ENCODE measurements around the gene SRP68.
A peak's percentile ranks its signal among the peaks of the same experiment; 100 is the strongest.

Gene SRP68

DNA sequence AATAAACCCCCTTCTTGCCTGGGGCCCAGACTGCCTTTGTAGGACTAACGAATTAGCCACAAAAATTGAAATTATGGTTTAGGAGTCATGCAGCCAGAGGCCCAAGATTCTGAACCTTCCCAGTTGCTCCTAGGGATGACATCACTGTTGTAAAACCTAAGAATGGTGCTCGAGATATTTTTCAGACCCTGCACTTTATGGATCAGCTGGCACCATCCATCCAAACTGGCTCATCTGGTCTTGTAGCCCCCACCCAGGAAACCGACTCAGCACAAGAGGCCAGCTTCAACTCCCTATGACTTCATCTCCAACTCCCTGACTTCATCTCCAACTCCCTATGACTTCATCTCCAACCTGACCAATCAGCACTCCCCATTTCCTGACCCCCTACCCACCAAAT, 34.3 kb downstream of the SRP68 start:
- H3K27me3 ChIP-seq (ENCODE audit: control insufficient read depth, insufficient read depth, low read length) = no peaks in the 10 kb centered on the region
- no peak overlapping the region for H3K4me3 ChIP-seq (ENCODE audit: low read depth, low read length)
- no peak overlapping the region for H3K27ac ChIP-seq (ENCODE audit: low read depth, low read length)
- H3K4me1 ChIP-seq (ENCODE audit: control insufficient read depth, insufficient read depth, low read length) = peaks cover 25% of the 10 kb centered on the region
- H3K9ac ChIP-seq (ENCODE audit: low read depth, low read length) = no peak overlapping the region
- no peaks in the 10 kb centered on the region for H3K9me3 ChIP-seq (ENCODE audit: control insufficient read depth, insufficient read depth, low read length)
- H3K36me3 ChIP-seq (ENCODE audit: control insufficient read depth, insufficient read depth, low read length) = peaks cover 50% of the 10 kb centered on the region

DNA sequence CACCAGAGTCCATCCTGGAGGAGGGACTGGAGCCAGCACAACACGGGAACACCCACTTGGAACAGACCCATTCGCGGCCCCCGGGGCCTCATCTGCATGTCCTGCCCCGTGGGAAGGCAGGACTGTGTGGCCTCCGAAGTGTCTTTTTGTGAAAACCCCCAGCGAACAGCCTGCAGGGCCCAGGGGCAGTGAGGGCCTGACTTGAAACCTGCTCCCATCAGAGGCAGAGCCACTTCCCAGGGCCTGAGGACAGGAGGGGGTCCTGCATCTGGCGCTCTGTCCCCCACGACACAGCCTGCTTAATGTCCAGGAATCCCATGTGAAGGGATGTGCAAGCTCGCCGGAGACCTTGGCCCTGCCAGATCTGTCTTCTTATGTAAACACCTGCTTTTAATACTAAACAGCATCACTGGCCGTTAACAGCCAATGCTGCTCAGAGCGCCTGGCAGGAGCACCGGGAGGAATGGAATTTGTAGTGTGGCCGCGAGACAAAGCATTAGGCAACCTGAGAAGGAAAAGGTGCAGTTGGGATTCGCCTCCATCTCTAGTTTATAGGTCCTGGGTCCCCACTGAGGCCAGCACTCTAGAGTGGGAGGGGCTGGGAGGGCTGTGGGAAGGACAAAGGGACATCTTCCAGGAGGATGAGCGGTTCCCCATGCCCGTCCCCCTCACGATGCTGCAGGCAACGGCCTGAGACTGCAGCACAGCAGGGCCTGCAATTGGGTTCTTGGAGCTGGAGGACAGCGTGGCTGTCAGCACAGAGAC, 35.6 kb downstream of the SRP68 start:
- no peak overlapping the region for H3K9ac ChIP-seq (ENCODE audit: low read depth, low read length)
- H3K4me1 ChIP-seq (ENCODE audit: control insufficient read depth, insufficient read depth, low read length) = peaks cover 25% of the 10 kb centered on the region
- no peak overlapping the region for H3K4me3 ChIP-seq (ENCODE audit: low read depth, low read length)
- H3K36me3 ChIP-seq (ENCODE audit: control insufficient read depth, insufficient read depth, low read length) = peaks cover 38% of the 10 kb centered on the region
- H3K27ac ChIP-seq (ENCODE audit: low read depth, low read length) = peak overlapping the region; percentile 31
- no peaks in the 10 kb centered on the region for H3K9me3 ChIP-seq (ENCODE audit: control insufficient read depth, insufficient read depth, low read length)
- no peaks in the 10 kb centered on the region for H3K27me3 ChIP-seq (ENCODE audit: control insufficient read depth, insufficient read depth, low read length)

DNA sequence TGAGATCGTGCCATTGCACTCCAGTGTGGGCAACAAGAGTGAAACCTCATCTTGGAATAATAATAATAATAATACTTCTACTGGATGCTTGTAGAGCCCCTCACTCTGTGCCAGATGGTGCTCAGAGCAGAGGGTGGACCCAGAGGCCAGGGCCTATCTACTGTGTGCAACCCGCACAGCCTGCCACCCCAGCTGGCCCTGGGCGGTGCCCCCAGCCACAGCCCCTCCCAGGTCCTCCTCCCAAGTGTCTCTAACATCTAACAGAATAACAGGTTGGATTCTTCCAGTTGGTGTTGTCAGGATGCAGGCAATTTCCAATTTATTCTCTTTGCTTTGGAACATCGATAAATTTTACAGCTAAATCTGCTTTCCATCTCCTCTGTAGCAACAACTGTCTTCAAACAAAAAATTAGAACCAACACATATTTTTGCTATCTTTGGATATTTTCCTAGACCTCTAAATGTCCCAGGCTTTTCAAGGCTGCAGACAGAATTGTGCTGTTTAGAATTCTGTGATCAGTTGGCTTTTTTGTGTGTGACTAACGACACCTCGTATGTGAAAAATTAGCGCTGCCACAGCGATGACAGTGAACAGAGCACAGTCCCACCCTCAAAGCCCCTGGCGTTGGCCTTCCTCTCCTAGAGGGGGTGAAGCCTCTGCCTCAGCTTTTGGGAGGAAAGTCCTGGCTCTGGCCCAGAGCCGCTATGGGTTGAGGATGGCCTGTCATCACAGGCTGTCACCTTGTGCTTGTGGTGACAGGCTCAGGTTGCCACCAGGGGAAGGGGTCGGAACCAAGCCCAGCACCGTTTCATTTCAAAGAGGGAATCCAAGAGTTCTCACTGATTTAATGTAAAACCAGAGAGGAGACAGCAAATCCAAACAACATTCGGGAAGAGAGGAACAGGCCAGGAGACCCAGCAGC, 37.6 kb downstream of the SRP68 start:
- Histone ChIP-seq H3K9me3 (ENCODE audit: control insufficient read depth, insufficient read depth, low read length) (no peaks in the 10 kb centered on the region), H3K27ac (ENCODE audit: low read depth, low read length) (no peak overlapping the region), H3K4me3 (ENCODE audit: low read depth, low read length) (no peak overlapping the region), H3K36me3 (ENCODE audit: control insufficient read depth, insufficient read depth, low read length) (peaks cover 19% of the 10 kb centered on the region), H3K4me1 (ENCODE audit: control insufficient read depth, insufficient read depth, low read length) (peaks cover 12% of the 10 kb centered on the region), H3K27me3 (ENCODE audit: control insufficient read depth, insufficient read depth, low read length) (no peaks in the 10 kb centered on the region), H3K9ac (ENCODE audit: low read depth, low read length) (no peak overlapping the region)

DNA sequence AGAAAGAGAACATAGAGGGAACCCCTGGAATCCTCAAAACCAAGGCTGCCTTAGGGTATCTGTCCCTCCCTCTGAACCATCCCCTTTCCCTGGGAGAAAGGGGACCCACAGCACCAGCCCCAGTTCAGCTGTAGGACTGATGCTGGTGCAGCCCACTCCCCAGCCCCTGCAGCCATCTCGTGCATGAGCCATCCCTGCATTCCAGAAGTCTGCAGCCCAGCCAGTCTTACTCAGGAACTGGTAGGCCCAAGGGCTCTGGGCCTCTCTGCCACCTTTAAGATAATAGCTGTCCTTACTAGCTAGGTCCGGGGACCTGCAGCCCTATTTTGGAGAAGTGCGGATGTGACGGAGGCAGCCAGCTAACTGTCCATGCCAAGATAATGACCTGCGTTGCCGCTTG, 39.2 kb downstream of the SRP68 start:
- H3K9ac ChIP-seq (ENCODE audit: low read depth, low read length) = no peak overlapping the region
- no peak overlapping the region for H3K27ac ChIP-seq (ENCODE audit: low read depth, low read length)
- peaks cover 13% of the 10 kb centered on the region for H3K4me1 ChIP-seq (ENCODE audit: control insufficient read depth, insufficient read depth, low read length)
- peaks cover 4% of the 10 kb centered on the region; the same call in 1 of the 2 replicates for H3K36me3 ChIP-seq (ENCODE audit: control insufficient read depth, insufficient read depth, low read length)
- H3K4me3 ChIP-seq (ENCODE audit: low read depth, low read length) = no peak overlapping the region
- H3K9me3 ChIP-seq (ENCODE audit: control insufficient read depth, insufficient read depth, low read length) = no peaks in the 10 kb centered on the region
- H3K27me3 ChIP-seq (ENCODE audit: control insufficient read depth, insufficient read depth, low read length) = no peaks in the 10 kb centered on the region

DNA sequence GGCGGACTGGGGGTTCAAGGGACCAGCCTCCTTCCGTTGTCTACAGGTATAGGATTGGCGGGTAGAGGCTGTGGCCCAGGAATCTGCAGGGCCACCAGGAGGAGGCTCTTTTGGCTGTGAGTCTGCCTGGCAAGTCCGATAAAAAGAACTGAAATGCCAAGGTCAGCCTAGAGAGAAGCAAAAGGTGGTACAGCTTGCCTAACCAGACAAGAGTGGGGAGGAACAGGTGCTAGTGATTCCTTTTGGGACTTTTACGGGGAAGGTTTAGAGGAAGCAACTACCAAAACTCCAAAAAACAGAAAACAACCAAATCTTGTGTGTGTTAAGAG, 39.6 kb downstream of the SRP68 start:
- Histone ChIP-seq H3K36me3 (ENCODE audit: control insufficient read depth, insufficient read depth, low read length) (peaks cover 3% of the 10 kb centered on the region; the same call in 1 of the 2 replicates), H3K27me3 (ENCODE audit: control insufficient read depth, insufficient read depth, low read length) (no peaks in the 10 kb centered on the region), H3K27ac (ENCODE audit: low read depth, low read length) (no peak overlapping the region), H3K9me3 (ENCODE audit: control insufficient read depth, insufficient read depth, low read length) (no peaks in the 10 kb centered on the region), H3K4me3 (ENCODE audit: low read depth, low read length) (no peak overlapping the region), H3K4me1 (ENCODE audit: control insufficient read depth, insufficient read depth, low read length) (peaks cover 12% of the 10 kb centered on the region), H3K9ac (ENCODE audit: low read depth, low read length) (no peak overlapping the region)

DNA sequence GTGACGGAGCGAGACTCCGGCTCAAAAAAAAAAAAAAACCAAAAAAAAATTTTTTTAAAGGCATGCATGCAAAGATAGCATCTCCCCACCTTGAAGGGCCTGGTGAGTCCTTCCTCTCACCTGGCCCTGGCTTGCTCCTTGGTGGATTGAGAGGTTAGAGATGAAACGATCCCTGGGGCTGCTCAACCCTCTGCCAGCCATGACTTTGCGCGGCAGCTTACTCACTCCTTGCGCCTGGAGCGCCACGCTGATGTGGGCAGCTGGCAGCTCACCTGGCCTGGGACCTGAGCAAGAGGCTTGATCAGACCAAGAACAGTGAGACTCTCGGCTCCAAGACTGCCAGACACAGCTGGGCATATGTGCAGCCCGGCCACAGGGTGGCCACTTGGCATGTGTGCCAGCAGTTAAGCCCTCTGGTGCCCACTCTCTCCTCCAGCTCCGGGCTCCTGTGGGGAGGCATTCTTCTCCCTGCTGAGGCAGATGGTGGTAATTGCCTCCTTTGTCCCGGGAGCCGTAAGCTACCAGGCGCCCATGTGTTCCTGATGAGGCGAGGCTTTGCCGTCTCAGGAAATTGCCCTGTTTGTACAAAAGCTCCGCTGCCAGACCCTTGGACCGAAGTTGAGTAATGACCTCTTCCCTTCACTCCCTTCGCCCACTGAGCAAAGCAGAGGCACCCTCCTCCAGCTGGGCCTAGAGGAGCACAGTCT, 40.1 kb downstream of the SRP68 start:
- Histone ChIP-seq H3K27ac (ENCODE audit: low read depth, low read length) (no peak overlapping the region), H3K27me3 (ENCODE audit: control insufficient read depth, insufficient read depth, low read length) (no peaks in the 10 kb centered on the region), H3K9me3 (ENCODE audit: control insufficient read depth, insufficient read depth, low read length) (no peaks in the 10 kb centered on the region), H3K9ac (ENCODE audit: low read depth, low read length) (no peak overlapping the region), H3K36me3 (ENCODE audit: control insufficient read depth, insufficient read depth, low read length) (no peaks in the 10 kb centered on the region), H3K4me3 (ENCODE audit: low read depth, low read length) (no peak overlapping the region), H3K4me1 (ENCODE audit: control insufficient read depth, insufficient read depth, low read length) (peaks cover 10% of the 10 kb centered on the region)

DNA sequence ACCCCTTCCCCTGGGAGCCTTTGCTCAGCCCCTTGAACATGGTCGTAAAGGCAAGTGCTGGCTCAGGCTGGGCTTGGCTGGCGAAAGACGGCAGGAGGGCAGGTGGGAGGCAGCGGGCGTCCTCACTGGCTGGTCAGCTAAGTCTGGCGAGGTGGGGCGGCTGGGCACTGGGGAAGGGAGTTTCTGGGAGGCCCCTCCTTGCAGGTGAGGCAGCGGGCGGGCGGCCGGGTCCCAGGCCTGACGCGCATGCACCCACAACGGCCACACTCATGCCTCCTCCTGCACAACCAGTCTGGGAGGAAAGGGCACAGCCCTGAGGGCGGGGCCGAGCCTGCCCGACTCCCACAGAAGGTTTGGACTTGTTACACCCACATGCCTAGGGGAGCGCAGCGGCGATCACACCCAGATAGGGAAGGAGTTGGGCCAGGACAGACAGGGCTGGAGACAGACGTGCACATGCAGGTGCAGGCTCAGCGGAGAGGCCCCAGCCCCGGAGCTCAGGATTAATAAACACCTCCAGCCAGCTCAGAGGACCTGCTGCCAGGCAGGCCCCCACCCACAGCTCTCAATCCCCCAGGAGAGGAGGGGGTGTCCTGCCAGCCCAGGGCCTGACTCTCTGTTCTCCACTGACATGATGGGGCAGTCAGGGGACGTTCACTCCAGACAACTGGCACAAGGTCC, 45.0 kb downstream of the SRP68 start, which contains the start of gene EVPL:
EVPL (minus strand) TSS at position 148 of the 681 bp plus-strand sequence; CDS start at position 40, 108 bp downstream.
- Histone ChIP-seq H3K4me3 (ENCODE audit: low read depth, low read length) (no peak within 1 kb of the TSS), H3K9ac (ENCODE audit: low read depth, low read length) (no peak within 1 kb of the TSS), H3K36me3 (ENCODE audit: control insufficient read depth, insufficient read depth, low read length) (no peaks in the 10 kb centered on the region), H3K4me1 (ENCODE audit: control insufficient read depth, insufficient read depth, low read length) (peaks cover 6% of the 10 kb centered on the region), H3K9me3 (ENCODE audit: control insufficient read depth, insufficient read depth, low read length) (no peaks in the 10 kb centered on the region), H3K27ac (ENCODE audit: low read depth, low read length) (no peak within 1 kb of the TSS), H3K27me3 (ENCODE audit: control insufficient read depth, insufficient read depth, low read length) (no peaks in the 10 kb centered on the region)

DNA sequence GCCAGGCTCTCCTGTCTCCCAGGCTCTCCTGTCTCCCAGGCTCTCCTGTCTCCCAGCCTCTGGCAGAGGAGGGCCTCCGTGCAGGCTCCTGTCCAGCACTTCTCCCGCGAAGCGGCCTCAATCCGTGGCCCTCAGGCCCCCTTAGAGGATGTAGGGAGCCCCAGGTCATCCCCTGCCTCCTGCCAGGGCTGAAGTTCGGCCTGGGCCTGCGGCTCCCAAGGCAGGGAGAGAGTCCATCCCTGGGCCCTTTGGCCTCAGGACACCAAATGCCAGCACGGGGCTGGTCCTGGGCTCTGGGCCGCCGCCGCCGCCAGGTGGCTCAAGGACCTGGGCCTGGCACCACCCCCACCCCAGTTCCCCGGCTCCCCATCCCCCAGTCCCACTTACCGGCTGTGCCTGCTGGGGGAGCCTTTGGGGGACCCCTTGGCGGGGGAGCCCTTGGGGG, 45.6 kb downstream of the SRP68 start:
- Histone ChIP-seq H3K36me3 (ENCODE audit: control insufficient read depth, insufficient read depth, low read length) (no peaks in the 10 kb centered on the region), H3K27ac (ENCODE audit: low read depth, low read length) (no peak overlapping the region), H3K27me3 (ENCODE audit: control insufficient read depth, insufficient read depth, low read length) (no peaks in the 10 kb centered on the region), H3K4me1 (ENCODE audit: control insufficient read depth, insufficient read depth, low read length) (peaks cover 6% of the 10 kb centered on the region), H3K9ac (ENCODE audit: low read depth, low read length) (no peak overlapping the region), H3K9me3 (ENCODE audit: control insufficient read depth, insufficient read depth, low read length) (no peaks in the 10 kb centered on the region), H3K4me3 (ENCODE audit: low read depth, low read length) (no peak overlapping the region)

DNA sequence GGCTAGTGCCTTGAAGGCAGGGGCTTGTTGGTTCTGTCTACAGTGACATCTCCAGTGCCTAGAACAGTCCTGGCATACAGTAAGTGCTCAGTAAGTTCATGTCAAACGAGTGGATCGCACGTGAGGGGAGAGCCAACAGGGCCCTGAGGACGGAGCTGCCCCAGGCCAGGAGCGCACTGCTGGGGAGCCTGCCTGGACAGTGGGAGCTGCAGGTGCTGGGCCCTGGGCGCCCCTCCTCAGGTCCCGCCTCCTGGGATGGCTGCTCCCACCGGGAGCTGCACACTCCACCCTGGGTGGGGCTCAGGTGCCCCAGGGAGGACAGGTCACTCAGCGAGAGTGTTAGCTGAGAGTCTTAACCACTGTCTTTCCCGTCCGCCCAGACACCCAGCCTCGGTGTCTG, 47.0 kb downstream of the SRP68 start:
- Histone ChIP-seq H3K36me3 (ENCODE audit: control insufficient read depth, insufficient read depth, low read length) (no peaks in the 10 kb centered on the region), H3K4me1 (ENCODE audit: control insufficient read depth, insufficient read depth, low read length) (peaks cover 6% of the 10 kb centered on the region), H3K27me3 (ENCODE audit: control insufficient read depth, insufficient read depth, low read length) (no peaks in the 10 kb centered on the region), H3K4me3 (ENCODE audit: low read depth, low read length) (no peak overlapping the region), H3K9ac (ENCODE audit: low read depth, low read length) (no peak overlapping the region), H3K27ac (ENCODE audit: low read depth, low read length) (no peak overlapping the region), H3K9me3 (ENCODE audit: control insufficient read depth, insufficient read depth, low read length) (no peaks in the 10 kb centered on the region)

DNA sequence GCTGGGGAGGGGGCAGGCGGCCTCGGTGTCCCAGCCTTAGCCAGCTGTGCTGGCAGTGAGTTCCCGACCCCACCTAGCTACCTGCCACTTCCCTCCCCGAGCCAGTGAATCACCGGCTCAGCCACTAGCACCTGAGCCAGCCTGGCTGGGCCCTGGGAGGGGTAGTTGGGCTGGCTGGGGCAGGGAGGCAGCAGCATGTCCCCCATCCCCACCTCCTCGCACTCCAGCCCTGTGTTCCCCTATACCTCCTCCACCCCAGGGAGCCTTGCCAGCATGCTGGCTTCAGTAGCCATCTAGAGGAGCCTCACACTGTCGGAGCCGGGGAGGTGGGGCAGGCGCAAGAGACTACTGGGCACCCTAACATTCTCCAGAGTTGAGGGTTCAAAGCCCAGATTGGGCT, 48.0 kb downstream of the SRP68 start:
- H3K36me3 ChIP-seq (ENCODE audit: control insufficient read depth, insufficient read depth, low read length) = no peaks in the 10 kb centered on the region
- no peaks in the 10 kb centered on the region for H3K9me3 ChIP-seq (ENCODE audit: control insufficient read depth, insufficient read depth, low read length)
- peaks cover under 1% of the 10 kb centered on the region; the same call in 1 of the 2 replicates for H3K4me1 ChIP-seq (ENCODE audit: control insufficient read depth, insufficient read depth, low read length)
- no peaks in the 10 kb centered on the region for H3K27me3 ChIP-seq (ENCODE audit: control insufficient read depth, insufficient read depth, low read length)
- no peak overlapping the region for H3K9ac ChIP-seq (ENCODE audit: low read depth, low read length)
- H3K27ac ChIP-seq (ENCODE audit: low read depth, low read length) = no peak overlapping the region
- no peak overlapping the region for H3K4me3 ChIP-seq (ENCODE audit: low read depth, low read length)

Data from HUES48 (cell line).